Loucy (cell line): ENCODE results near the gene RRAS2.
A peak's percentile ranks its signal among the peaks of the same experiment; 100 is the strongest.

Experiments used
- H2AFZ ChIP-seq: fragments of 200-600 bp; sonication (generic); 2 replicates; pipeline ENCODE4 v1.6.0; 2016; ENCODE audit warnings: antibody characterized with exemption, mild to moderate bottlenecking, low read length, moderate library complexity
- H3F3A ChIP-seq: fragments of 200-600 bp; 2 replicates; pipeline ENCODE4 v1.6.0; 2016; ENCODE audit warnings: antibody characterized with exemption, low read depth, mild to moderate bottlenecking
- H3K27me3 ChIP-seq: fragments of 200-600 bp; sonication (generic); 2 replicates; pipeline ENCODE4 v1.6.1; 2014; ENCODE audit warnings: low read length, mild to moderate bottlenecking; ENCODE audit not compliant: insufficient read depth, poor library complexity, severe bottlenecking
- H3K36me3 ChIP-seq: fragments of 200-600 bp; sonication (generic); 2 replicates; pipeline ENCODE4 v1.6.1; 2016; ENCODE audit warnings: low read length; ENCODE audit not compliant: insufficient read depth
- H3K4me1 ChIP-seq: fragments of 200-600 bp; sonication (generic); 2 replicates; pipeline ENCODE4 v1.5.1; 2014; ENCODE audit warnings: low read length, mild to moderate bottlenecking; ENCODE audit not compliant: insufficient read depth, poor library complexity, severe bottlenecking
- H3K4me2 ChIP-seq: fragments of 200-600 bp; sonication (generic); 2 replicates; pipeline ENCODE4 v1.6.0; 2014; ENCODE audit warnings: antibody characterized with exemption, low read length, low read depth, mild to moderate bottlenecking; ENCODE audit not compliant: poor library complexity, severe bottlenecking
- H3K4me3 ChIP-seq: fragments of 200-600 bp; sonication (generic); 2 replicates; pipeline ENCODE4 v1.5.1; 2014; ENCODE audit warnings: low read length, mild to moderate bottlenecking, mixed read lengths; ENCODE audit not compliant: poor library complexity, severe bottlenecking
- H3K79me2 ChIP-seq: fragments of 200-600 bp; sonication (generic); 2 replicates; pipeline ENCODE4 v1.6.1; 2014; ENCODE audit warnings: low read length; ENCODE audit not compliant: insufficient read depth
- H3K9ac ChIP-seq: fragments of 200-600 bp; sonication (generic); 2 replicates; pipeline ENCODE4 v1.6.0; 2014; ENCODE audit warnings: mild to moderate bottlenecking, low read depth, low read length, moderate library complexity; ENCODE audit not compliant: poor library complexity, severe bottlenecking
- H3K9me2 ChIP-seq: fragments of 200-600 bp; sonication (generic); replicated peaks from 2 replicates; pipeline ENCODE4 v1.6.1; 2016; ENCODE audit warnings: low read depth, low read length, mixed read lengths
- H3K9me3 ChIP-seq: fragments of 200-600 bp; sonication (generic); 2 replicates; pipeline ENCODE4 v1.6.1; 2014; ENCODE audit warnings: mild to moderate bottlenecking, antibody characterized with exemption, low read length, low read depth; ENCODE audit not compliant: insufficient read depth
- H4K20me1 ChIP-seq: fragments of 200-600 bp; sonication (generic); 2 replicates; pipeline ENCODE4 v1.6.0; 2014; ENCODE audit warnings: antibody characterized with exemption, low read length, mild to moderate bottlenecking; ENCODE audit not compliant: insufficient read depth, poor library complexity, severe bottlenecking
- EZH2phosphoT487 ChIP-seq: fragments of 200-600 bp; IDR thresholded peaks from 2 replicates; pipeline ENCODE4 v1.6.1; 2018; ENCODE audit warnings: antibody characterized with exemption, mild to moderate bottlenecking, moderate library complexity, borderline replicate concordance
- TF ChIP-seq, protein P1 (sequence below): fragments of 200-600 bp; sonication (generic); conservative IDR thresholded peaks from 2 replicates; pipeline ENCODE4 v1.5.1; 2014; ENCODE audit warnings: mild to moderate bottlenecking, antibody characterized with exemption, low read length

Gene RRAS2

DNA sequence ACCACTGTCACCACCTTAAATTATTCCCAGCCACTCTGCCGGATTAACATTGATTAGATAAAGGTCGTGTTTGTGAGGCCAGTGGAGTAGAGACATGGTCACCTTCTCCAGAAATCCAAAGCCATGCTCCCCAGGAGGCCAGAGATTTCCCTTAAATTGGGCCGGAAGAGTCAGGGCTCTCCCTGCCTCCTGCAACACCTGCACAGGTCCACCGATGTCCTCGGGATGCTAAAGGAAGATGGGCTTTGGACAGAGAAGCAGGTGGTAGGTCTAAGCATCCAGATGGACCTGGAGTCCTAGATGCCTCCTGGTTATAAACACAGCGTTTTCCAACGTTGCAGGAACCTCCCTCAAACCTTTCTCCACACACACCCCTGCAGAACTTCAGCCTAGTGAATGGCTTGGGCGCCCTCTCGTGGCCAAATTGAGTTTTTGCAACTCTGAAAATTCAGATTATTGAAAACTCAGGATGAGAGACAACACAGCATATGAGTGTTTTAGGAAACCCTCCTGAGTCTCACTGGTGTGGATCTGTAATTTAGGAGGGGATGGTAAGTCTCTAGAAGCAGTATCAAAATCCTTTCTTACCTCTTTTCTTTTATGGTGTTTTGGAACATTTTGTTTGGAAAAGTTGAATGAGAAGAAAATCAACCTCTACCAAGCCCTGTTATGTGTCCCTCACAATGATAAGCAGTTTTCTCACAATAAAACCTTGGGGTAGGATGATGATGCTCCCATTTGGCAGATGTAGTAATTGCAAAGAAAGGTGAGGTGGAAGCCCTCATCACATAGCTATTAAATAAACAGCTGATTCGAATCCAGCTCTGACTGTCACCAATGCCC is 109.6 kb downstream of the RRAS2 start:
- no peak overlapping the region for H3K4me3 ChIP-seq
- no peak overlapping the region for H3K4me2 ChIP-seq
- H3K4me1 ChIP-seq: peaks cover 7% of the 10 kb centered on the region
- no peaks in the 10 kb centered on the region for H3K9me2 ChIP-seq
- no peaks in the 10 kb centered on the region for H4K20me1 ChIP-seq
- TF ChIP-seq, protein P1, sequence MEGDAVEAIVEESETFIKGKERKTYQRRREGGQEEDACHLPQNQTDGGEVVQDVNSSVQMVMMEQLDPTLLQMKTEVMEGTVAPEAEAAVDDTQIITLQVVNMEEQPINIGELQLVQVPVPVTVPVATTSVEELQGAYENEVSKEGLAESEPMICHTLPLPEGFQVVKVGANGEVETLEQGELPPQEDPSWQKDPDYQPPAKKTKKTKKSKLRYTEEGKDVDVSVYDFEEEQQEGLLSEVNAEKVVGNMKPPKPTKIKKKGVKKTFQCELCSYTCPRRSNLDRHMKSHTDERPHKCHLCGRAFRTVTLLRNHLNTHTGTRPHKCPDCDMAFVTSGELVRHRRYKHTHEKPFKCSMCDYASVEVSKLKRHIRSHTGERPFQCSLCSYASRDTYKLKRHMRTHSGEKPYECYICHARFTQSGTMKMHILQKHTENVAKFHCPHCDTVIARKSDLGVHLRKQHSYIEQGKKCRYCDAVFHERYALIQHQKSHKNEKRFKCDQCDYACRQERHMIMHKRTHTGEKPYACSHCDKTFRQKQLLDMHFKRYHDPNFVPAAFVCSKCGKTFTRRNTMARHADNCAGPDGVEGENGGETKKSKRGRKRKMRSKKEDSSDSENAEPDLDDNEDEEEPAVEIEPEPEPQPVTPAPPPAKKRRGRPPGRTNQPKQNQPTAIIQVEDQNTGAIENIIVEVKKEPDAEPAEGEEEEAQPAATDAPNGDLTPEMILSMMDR: peak; percentile 93
- no peak for TF ChIP-seq EZH2phosphoT487
- H3K36me3 ChIP-seq: no peaks in the 10 kb centered on the region
- H3F3A ChIP-seq: no peaks in the 10 kb centered on the region
- no peak overlapping the region for H3K9ac ChIP-seq
- no peak overlapping the region for H2AFZ ChIP-seq
- no peaks in the 10 kb centered on the region for H3K9me3 ChIP-seq
- peaks cover 17% of the 10 kb centered on the region for H3K27me3 ChIP-seq
- no peaks in the 10 kb centered on the region for H3K79me2 ChIP-seq

DNA sequence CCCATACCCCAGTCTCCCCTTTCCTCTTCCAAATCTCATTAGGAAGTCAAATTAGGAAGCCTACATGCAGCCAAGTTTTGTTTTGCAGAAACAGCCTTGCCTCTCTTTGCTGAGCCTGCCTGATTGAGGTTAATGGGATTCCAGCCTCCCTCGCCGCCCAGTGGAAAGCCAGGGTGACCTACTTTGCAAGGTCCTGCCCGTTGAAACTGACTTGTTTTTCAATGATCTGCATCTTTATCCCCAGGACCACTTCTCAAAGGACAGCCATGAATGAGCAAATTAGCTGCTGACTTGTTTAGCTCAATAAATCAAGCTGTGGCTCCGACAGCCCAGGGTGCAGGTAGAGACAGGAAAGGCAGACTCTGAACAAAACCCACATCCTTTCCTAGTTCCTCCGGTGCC is 110.4 kb downstream of the RRAS2 start:
- no peaks in the 10 kb centered on the region for H3F3A ChIP-seq
- H3K4me1 ChIP-seq: peaks cover 7% of the 10 kb centered on the region
- no peaks in the 10 kb centered on the region for H3K9me2 ChIP-seq
- H2AFZ ChIP-seq: no peak overlapping the region
- no peaks in the 10 kb centered on the region for H3K79me2 ChIP-seq
- TF ChIP-seq, protein P1: no peak
- TF ChIP-seq EZH2phosphoT487: no peak
- H3K4me3 ChIP-seq: no peak overlapping the region
- peaks cover 10% of the 10 kb centered on the region for H3K27me3 ChIP-seq
- H3K36me3 ChIP-seq: no peaks in the 10 kb centered on the region
- no peak overlapping the region for H3K4me2 ChIP-seq
- no peaks in the 10 kb centered on the region for H4K20me1 ChIP-seq
- H3K9ac ChIP-seq: no peak overlapping the region
- H3K9me3 ChIP-seq: no peaks in the 10 kb centered on the region

DNA sequence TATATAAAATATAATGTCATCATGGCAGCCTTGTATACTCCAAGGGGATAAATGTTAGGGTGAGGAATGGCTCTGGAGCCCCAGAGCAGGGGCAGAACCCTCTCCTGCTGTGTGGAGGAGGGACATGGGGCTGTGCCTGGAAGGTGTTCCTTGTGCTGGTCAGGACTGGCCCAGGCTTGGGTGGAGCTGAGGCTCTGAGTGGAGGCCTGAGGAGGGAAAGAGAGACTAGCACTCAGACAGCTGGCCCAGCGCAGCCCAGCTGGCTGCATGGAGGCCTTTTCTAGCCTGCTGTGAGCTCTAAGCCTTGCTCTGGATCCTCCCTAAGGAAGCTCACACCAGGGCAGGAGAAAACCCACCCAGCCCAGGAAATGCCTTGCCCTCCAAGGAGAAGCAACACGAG is 113.5 kb downstream of the RRAS2 start:
- Histone ChIP-seq H3K36me3 (no peaks in the 10 kb centered on the region), H3K4me3 (no peak overlapping the region), H3K27me3 (no peaks in the 10 kb centered on the region), H3K4me2 (no peak overlapping the region), H3K9me3 (no peaks in the 10 kb centered on the region), H3K9ac (no peak overlapping the region), H3K4me1 (peaks cover 7% of the 10 kb centered on the region), H3F3A (no peaks in the 10 kb centered on the region), H2AFZ (no peak overlapping the region), H3K9me2 (no peaks in the 10 kb centered on the region), H3K79me2 (no peaks in the 10 kb centered on the region), H4K20me1 (no peaks in the 10 kb centered on the region)
- TF ChIP-seq, protein P1: no peak
- TF ChIP-seq EZH2phosphoT487: no peak
